HG03378 (cell line): Measurements from ENCODE around the gene SH3BGRL2.
"Not testable (repeated sequence)": the region's sequence is repeated elsewhere in the genome, so short reads cannot be mapped to it uniquely, and the experiment has no call there.

Experiments used
- ATAC-seq: cut with Tn5 transposase; IDR thresholded peaks from one replicate; pipeline ENCODE4 v1.9.1; 2021; ENCODE audit warnings: mild to moderate bottlenecking, moderate library complexity; ENCODE audit not compliant: unreplicated experiment

SH3BGRL2 gene

GRCh38 chr6:79614326-79615305 lies 16.5 kb upstream of the SH3BGRL2 start:
- ATAC-seq, result peak; percentile 54

GRCh38 chr6:79617518-79617941 lies 13.6 kb upstream of the SH3BGRL2 start:
- ATAC-seq, result no peak

- ATAC-seq, result not testable (repeated sequence)
Measured at GRCh38 chr6:79618425-79618824, 12.7 kb upstream of the SH3BGRL2 start.

- ATAC-seq, result no peak
Measured at GRCh38 chr6:79621579-79621978, 9.6 kb upstream of the SH3BGRL2 start.

- no peak for ATAC-seq
Measured at GRCh38 chr6:79622364-79622763, 8.8 kb upstream of the SH3BGRL2 start.

DNA sequence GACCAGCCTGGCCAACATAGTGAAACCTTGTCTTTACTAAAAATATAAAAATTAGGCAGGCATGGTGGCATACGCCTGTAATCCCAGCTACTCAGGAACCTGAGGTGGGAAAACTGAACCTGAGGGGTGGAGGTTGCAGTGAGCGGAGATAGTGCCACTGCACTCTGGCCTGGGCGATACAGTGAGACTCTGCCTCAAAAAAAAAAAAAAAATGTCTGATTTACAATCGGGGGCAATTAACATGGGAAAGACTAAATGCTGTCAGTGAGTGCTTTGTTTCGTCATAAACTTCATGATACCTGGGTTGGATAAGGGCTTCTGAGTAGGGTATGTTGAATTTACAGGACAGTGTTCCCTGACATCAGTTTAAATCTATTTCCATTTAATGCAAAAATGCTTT lies 8.0 kb upstream of the SH3BGRL2 start:
- ATAC-seq, result no peak

- ATAC-seq, result no peak
Measured at GRCh38 chr6:79625746-79626145, 5.4 kb upstream of the SH3BGRL2 start.

DNA sequence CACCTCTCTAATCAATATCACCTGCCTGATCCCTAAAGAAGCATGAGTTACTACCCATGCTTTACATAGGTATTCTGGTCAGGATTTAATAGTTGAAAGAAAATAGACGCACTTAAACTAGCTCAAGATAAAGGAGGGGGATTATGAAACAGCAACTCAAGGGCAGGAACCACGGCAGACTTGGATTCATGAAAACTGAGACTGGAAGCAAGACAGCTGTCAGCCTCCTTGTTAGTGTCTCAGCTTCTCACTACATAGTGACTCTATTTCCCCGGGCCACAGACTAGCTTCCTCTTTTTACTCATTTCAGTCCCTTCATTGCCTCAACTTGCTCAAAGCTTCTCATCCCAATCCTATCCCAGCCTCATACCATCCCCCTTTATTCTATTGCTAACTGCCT lies 4.3 kb upstream of the SH3BGRL2 start:
- no peak for ATAC-seq

GRCh38 chr6:79627422-79627821 lies 3.7 kb upstream of the SH3BGRL2 start:
- no peak for ATAC-seq

DNA sequence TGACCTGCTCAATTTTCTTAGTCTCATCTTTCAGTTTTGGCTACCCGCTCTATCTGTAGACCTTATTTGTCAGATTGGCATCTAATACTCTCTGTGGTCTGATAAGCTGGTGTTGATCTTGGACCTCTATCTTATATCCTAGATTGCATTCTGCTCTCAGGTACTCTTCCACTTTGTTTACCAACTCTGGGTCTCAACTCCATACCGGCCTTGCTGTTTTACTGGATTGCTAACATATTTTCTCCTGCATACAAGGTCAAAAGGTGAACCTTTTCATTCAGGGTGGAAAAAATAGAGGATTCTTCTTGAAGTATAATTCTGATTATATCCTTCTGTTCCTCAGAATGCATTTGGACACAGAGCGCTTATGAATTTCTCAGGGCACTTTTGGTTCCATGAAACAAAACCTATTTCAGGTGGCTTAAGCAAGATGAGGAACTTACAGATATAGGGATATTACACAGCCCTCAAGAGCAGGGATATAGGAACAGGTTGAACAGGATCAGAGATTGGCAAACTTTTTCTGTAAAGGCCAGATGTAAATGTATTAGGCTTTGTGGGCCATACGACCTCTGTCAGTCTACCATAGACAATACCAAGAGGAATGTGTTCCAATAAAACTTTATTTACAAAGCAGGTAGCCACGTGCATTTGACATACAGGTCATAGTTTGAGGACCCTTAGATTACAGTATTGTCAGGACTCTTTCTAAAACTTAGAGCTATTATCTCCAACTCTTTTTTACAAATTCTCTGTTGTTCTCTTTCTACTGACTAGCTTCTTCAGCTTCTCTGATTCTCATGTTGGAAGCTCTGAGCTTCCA lies 2.5 kb upstream of the SH3BGRL2 start:
- ATAC-seq, result no peak

DNA sequence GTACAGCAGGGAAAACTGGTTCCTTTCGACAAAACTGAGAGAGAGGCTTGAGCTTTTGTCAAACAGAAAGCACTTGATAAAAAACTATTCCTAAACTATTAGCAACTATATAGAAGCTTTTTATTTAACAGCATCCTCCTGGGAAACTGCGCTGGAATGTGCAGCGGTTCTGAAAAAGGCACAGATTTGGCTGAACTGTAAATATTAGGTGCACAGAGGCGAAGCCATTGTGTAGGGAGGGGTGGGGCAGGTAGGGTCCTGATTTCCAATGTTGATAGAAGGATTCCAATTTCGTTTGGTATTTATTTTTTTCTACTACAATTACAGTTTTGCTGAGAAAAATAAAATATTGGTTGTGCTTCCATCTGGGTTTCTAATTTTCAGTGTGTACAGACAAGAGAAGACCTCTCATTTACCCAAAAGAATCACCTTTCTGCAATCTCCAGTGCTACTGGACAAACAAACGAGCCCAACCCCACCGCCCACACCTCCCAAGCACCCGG lies 698 bp upstream of the SH3BGRL2 start:
- ATAC-seq, result no peak

- ATAC-seq, result no peak
Measured at GRCh38 chr6:79631693-79632172, 604 bp downstream of the SH3BGRL2 start.

- no peak for ATAC-seq
Measured at GRCh38 chr6:79632580-79632979, 1.5 kb downstream of the SH3BGRL2 start.

DNA sequence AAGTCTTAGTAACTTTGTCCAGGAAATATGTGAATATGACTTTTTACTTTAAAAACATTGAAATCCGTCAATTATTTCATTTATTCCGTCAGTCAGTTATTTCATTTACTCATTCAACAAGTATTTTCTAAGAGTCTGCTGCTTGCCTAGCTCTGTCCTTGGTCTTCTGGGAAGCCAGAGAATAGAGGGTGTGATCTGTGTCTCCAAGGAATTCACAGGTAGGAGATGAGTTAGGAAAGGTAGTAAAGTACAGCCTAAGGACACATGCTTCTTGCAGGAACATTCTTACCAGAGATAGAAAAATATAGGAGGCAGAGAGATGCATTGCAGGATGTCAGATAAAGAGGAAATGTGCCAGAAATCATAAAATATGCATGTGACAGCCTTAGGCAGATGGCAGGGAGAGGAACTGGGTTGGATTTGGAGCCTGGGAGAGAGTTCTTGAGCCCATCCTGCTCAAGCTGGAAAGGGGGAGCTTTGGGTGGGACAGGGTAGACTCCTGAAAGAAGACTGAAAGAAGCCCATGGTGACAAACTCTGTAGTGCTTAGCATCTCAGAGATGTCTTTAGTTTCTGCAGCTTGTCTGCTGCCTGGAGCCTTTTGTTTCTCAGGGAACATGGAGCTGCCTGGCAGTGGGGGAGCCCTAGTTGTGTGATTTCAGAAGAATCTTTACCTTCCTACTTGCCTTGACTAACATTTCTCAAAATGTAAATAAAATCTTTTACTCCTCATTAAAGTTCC lies 3.5 kb downstream of the SH3BGRL2 start:
- ATAC-seq, result no peak

DNA sequence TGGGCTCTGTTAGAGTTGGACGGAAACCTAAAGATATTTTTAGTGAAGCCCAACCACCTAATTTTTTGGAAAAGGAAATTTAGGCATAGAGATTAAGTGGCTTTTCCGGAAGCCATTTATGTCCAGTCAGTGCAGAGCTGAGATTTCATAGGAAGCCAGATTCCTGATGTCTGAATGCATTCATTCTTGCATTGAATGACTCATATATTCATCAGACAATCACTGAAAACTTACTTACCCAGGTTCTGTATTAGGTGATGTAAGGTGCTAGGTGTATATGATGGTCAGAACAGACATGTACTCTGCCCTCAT lies 4.1 kb downstream of the SH3BGRL2 start:
- ATAC-seq, result no peak

DNA sequence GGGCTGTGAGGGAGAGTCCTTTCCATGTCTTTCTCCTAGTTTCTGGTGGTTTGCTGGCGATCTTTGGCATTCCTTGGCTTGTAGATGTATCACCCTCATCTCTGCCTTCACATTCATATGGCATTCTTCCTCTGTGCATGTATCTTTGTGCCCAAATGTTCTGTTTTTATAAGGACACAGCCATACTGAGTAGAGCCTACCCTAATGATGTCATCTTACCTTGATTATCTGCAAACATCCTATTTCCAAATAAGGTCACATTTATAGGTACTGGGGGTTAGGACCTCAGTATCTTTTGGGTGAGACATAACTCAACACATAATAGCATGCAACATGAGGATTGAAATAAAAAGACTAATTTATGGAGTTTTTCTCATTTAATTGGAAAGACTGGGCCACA lies 5.5 kb downstream of the SH3BGRL2 start:
- no peak for ATAC-seq

- ATAC-seq, result no peak
Measured at GRCh38 chr6:79640146-79641111, 9.3 kb downstream of the SH3BGRL2 start.

DNA sequence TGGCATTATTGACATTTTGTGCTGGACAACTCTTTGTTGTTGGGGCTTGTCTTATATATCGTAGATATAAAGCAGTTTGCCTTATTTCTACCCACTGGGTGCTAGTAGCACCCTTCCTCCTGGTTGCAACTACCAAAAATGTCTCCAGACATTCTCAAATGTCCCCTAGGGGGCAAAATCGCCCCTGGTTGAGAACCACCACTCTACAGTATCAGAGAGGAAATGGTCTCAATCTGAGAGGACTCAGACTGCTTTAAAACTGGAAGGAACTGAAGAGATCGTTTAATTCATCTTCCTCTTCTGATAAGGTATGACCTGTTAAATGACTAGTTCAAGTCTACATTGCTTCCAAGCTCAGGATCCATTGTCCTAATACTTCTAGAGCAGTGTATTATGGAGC lies 14.9 kb downstream of the SH3BGRL2 start:
- ATAC-seq, result no peak

DNA sequence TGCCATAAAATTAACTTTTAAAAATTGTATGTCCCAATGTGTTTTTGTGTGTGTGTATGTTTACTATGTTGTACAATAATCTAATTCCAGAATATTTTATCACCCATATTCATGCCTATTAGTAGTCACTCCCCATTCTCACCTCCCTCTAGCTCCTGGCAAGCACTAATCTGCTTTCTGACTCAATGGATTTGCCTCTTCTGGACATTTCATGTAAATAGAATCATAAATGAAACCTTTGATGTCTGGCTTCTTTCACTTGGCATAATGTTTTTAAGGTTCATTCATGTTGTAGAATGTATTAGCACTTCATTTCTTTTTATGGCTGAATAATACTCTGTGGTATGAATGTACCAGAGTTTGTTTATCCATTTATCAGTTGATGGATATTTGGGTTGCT lies 15.4 kb downstream of the SH3BGRL2 start:
- ATAC-seq, result no peak

DNA sequence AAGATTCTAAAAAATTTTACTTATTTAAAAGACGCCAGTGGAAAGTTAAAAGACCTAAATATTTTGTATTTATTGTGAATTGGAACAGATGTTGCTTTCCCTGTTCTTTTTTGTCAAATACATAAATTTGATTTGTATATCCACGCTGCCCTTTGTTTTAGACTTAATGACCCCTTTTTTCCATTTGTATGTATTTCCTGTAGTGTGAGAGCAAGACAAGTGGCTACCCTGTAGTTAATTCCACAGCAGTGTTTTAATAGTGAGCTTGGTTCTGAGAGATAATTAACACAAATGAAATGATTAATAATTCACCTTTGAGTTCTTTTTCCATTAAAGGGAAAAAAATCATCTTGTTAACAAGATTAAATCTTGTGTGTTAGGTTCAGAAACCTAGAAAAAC lies 16.6 kb downstream of the SH3BGRL2 start:
- no peak for ATAC-seq
